HPDE6-E6E7 (cell line): Measurements from ENCODE around the gene UGT2B28.
"Not testable (repeated sequence)": the region's sequence is repeated elsewhere in the genome, so short reads cannot be mapped to it uniquely, and the experiment has no call there.

Experiments used
- DNase-seq: peaks from one replicate; pipeline ENCODE4 v3.0.0; 2011; ENCODE audit warnings: missing footprints; ENCODE audit errors: extremely low spot score

UGT2B28 gene

GRCh38 chr4:69343558-69344420, 63.5 kb downstream of the UGT2B28 start:
- not testable (repeated sequence) for DNase-seq
